OCI-LY3 (cell line): ENCODE data around the gene BRD4.

Source experiments
- CTCF ChIP-seq: fragments of 200-600, 300-600 bp; sonication (generic); IDR thresholded peaks from 2 replicates; pipeline ENCODE4 v1.5.1; 2014; ENCODE audit warnings: antibody characterized with exemption, low read length, low read depth
- EZH2phosphoT487 ChIP-seq: fragments of 200-600 bp; shearing (Covaris generic); IDR thresholded peaks from 2 replicates; pipeline ENCODE4 v1.6.1; 2018; ENCODE audit warnings: antibody characterized with exemption, mixed run types, low read depth

GRCh38 chr19:15252398-15253018 is 79.8 kb downstream of the BRD4 start:
- peak; percentile 48 for TF ChIP-seq CTCF
- no peak for TF ChIP-seq EZH2phosphoT487
